ENCODE measurements around the gene LIN7B. TPM values are rescaled to one million over a fixed set of nuclear protein-coding genes. Genes with fewer than 3 reads are reported as not detected.

LIN7B gene
- total and polyA plus RNA-seq, 2 of the 13 experiments (the other 11 are each of a cell fraction or from before 2014, with no cell fraction given), result 5.3 to 7.6 TPM

GRCh38 chr19:49114630-49115363 is 627 bp downstream of the LIN7B start (continued):
- TF ChIP-seq RARA (CRISPR knock-in tag; IDR thresholded peaks at IDR 0.05), result no peak
- TF ChIP-seq CEBPZ (IDR thresholded peaks at IDR 0.05; ENCODE audit: low read length), result no peak
- no peak for TF ChIP-seq ZNF513 (CRISPR knock-in tag; conservative IDR thresholded peaks at IDR 0.05)
- TF ChIP-seq ZBTB21 (CRISPR knock-in tag; IDR thresholded peaks at IDR 0.05), result no peak
- TF ChIP-seq USF2 (IDR thresholded peaks at IDR 0.05; ENCODE audit: low read depth, low read length), result no peak
- no peak for TF ChIP-seq USF2 (CRISPR knock-in tag; IDR thresholded peaks at IDR 0.05; ENCODE audit: borderline replicate concordance)
- TF ChIP-seq ZBTB10 (CRISPR knock-in tag; IDR thresholded peaks at IDR 0.05; ENCODE audit: borderline replicate concordance), result no peak
- TF ChIP-seq ZBTB4 (CRISPR knock-in tag; IDR thresholded peaks at IDR 0.05; ENCODE audit: borderline replicate concordance), result no peak
- no peak for TF ChIP-seq ZNF557 (CRISPR knock-in tag; IDR thresholded peaks at IDR 0.05)
- no peak for TF ChIP-seq SRSF4 (IDR thresholded peaks at IDR 0.05; ENCODE audit: low read depth, low read length, poor library complexity, severe bottlenecking)
- TF ChIP-seq PHF20 (CRISPR knock-in tag; IDR thresholded peaks at IDR 0.05), result no peak
- TF ChIP-seq ZBTB3 (CRISPR knock-in tag; IDR thresholded peaks at IDR 0.05; ENCODE audit: borderline replicate concordance, low read depth), result no peak

Measured in HepG2 (cell line).